HepG2 (cell line): Measurements from ENCODE around the gene GPR162. TPM values are rescaled to one million over a fixed set of nuclear protein-coding genes. Genes with fewer than 3 reads are reported as not detected.

Experiments
- ATAC-seq: fragments of 200-7000 bp; cut with Tn5 transposase; 3 replicates; pipeline ENCODE4 v1.9.1; 2020; ENCODE audit warnings: mild to moderate bottlenecking, moderate library complexity
- BruUV-seq: library from RNA; stranded (reverse); fragments of 400-500 nt; replicated peaks from 2 replicates; lab custom pipeline; 2021; lab: Mats Ljungman, UMichigan
- CTCF ChIA-PET: fragments of 300-600 bp; formaldehyde crosslinking; extraction: SDS; loops from one replicate; lab custom pipeline; 2021; ENCODE audit warnings: low total read pairs, inconsistent platforms, low intra/inter-chr PET ratio; lab: Yijun Ruan, JAX
- POLR2A ChIA-PET: fragments of 350-600 bp; sonication (Branson Sonifier 250); formaldehyde crosslinking; loops from one replicate; lab custom pipeline; 2020; ENCODE audit warnings: antibody characterized with exemption, inconsistent platforms; lab: Yijun Ruan, JAX
- DNase-seq: peaks from one replicate; pipeline ENCODE4 v3.0.0-alpha.2; 2015; ENCODE audit warnings: low spot score
- FAIRE-seq: peaks from 3 replicates; lab custom pipeline; 2011; peaks lifted over from hg19 to GRCh38; lab: Jason Lieb, UNC
- H2AFZ ChIP-seq: one replicate; pipeline ENCODE4 v1.6.1; 2011; ENCODE audit warnings: low read length, inconsistent platforms
- H3K27ac ChIP-seq: fragments of 300-600 bp; 3 replicates; pipeline ENCODE4 v1.8.0; 2011; ENCODE audit warnings: mixed run types, mild to moderate bottlenecking, mixed read lengths, low read length, inconsistent platforms; ENCODE audit not compliant: insufficient read depth; ENCODE audit errors: extremely low read length
- H3K27me3 ChIP-seq, 2 experiments: fragments of 200-600 bp in 1 of 2; 2 replicates in 1 of 2; 3 replicates in 1 of 2; pipeline versions ENCODE4 v1.6.0 to v1.8.0; 2011; ENCODE audit warnings: low read length in 2 of 2, mild to moderate bottlenecking in 2 of 2, moderate library complexity in 2 of 2, inconsistent platforms in 1 of 2; ENCODE audit not compliant: insufficient read depth in 2 of 2, control insufficient read depth in 1 of 2
- H3K36me3 ChIP-seq, 2 experiments: fragments of 200-600 bp in 1 of 2; replicated peaks in 1 of 2; 2 replicates in 1 of 2; 3 replicates in 1 of 2; pipeline versions ENCODE4 v1.5.1 to v1.8.0; 2011; ENCODE audit warnings: low read length in 2 of 2, inconsistent platforms in 1 of 2; ENCODE audit not compliant: insufficient read depth in 2 of 2, control insufficient read depth in 1 of 2
- H3K4me1 ChIP-seq: 2 replicates; pipeline ENCODE4 v1.5.1; 2012; ENCODE audit warnings: low read length, inconsistent platforms; ENCODE audit not compliant: insufficient read depth
- H3K4me2 ChIP-seq: 2 replicates; pipeline ENCODE4 v1.6.0; 2011; ENCODE audit warnings: low read depth, low read length, inconsistent platforms
- H3K4me3 ChIP-seq, 3 experiments: fragments of 200-600 bp in 1 of 3; sonication (generic), shearing (Covaris generic) in 1 of 3; replicated peaks in 1 of 3; 2 replicates each; pipeline ENCODE4 v1.5.1; 2011 to 2016; ENCODE audit warnings: low read length in 3 of 3, inconsistent platforms in 2 of 3, low read depth in 2 of 3, mild to moderate bottlenecking in 2 of 3, control low read depth in 1 of 3, mixed read lengths in 1 of 3; ENCODE audit not compliant: insufficient read depth in 1 of 3
- H3K79me2 ChIP-seq: one replicate; pipeline ENCODE4 v1.6.1; 2011; ENCODE audit warnings: low read length, inconsistent platforms; ENCODE audit not compliant: insufficient read depth
- H3K9ac ChIP-seq: 2 replicates; pipeline ENCODE4 v1.6.0; 2011; ENCODE audit warnings: mild to moderate bottlenecking, low read depth, low read length, inconsistent platforms; ENCODE audit not compliant: insufficient read depth
- H3K9me3 ChIP-seq: 2 replicates; pipeline ENCODE4 v1.5.1; 2012; ENCODE audit warnings: mild to moderate bottlenecking, low read length
- H4K20me1 ChIP-seq: 2 replicates; pipeline ENCODE4 v1.6.0; 2011; ENCODE audit warnings: inconsistent platforms, mild to moderate bottlenecking, low read length, moderate library complexity; ENCODE audit not compliant: insufficient read depth
- AGO2 ChIP-seq: fragments of 200-400 bp; formaldehyde crosslinking; optimal IDR thresholded peaks from 2 replicates; pipeline ENCODE3; 2017; ENCODE audit warnings: mild to moderate bottlenecking, low read depth, low read length, moderate library complexity
- ASH2L ChIP-seq: fragments of 300-600, 200-600 bp; sonication (generic); IDR thresholded peaks from 2 replicates; pipeline ENCODE4 v1.7.0; 2017; ENCODE audit warnings: low read depth, mild to moderate bottlenecking, moderate library complexity, mixed read lengths, low read length; ENCODE audit not compliant: insufficient read length
- GATA4 ChIP-seq: sonication (generic); IDR thresholded peaks from 2 replicates; pipeline ENCODE4 v1.6.1; 2016; ENCODE audit warnings: antibody characterized with exemption, low read depth, borderline replicate concordance
- HOXD1 ChIP-seq: sonication (generic); formaldehyde crosslinking; IDR thresholded peaks from 2 replicates; pipeline ENCODE4 v1.5.0; 2020; ENCODE audit warnings: missing genetic modification reagents
- SIX4 ChIP-seq: sonication (generic); formaldehyde crosslinking; IDR thresholded peaks from 2 replicates; pipeline ENCODE4 v1.4.0; 2020; ENCODE audit warnings: missing genetic modification reagents
- SOX13 ChIP-seq, 3 experiments: fragments of 450-650 bp in 1 of 3; sonication (generic) in 1 of 3; formaldehyde crosslinking in 1 of 3; IDR thresholded peaks in 2 of 3; conservative IDR thresholded peaks in 1 of 3; 2 replicates each; pipeline versions ENCODE4 v1.5.0 to v1.6.1; 2016 to 2020; ENCODE audit warnings: antibody characterized with exemption in 1 of 3, mild to moderate bottlenecking in 1 of 3, missing compliant biosample characterization in 1 of 3, missing genetic modification reagents in 1 of 3, moderate library complexity in 1 of 3
- SOX6 ChIP-seq, 2 experiments: fragments of 450-650 bp in 1 of 2; sonication (generic) in 1 of 2; formaldehyde crosslinking in 1 of 2; IDR thresholded peaks; 2 replicates each; pipeline versions ENCODE4 v1.4.0 to v1.6.1; 2017 to 2020; ENCODE audit warnings: antibody characterized with exemption in 1 of 2, mild to moderate bottlenecking in 1 of 2, missing genetic modification reagents in 1 of 2
- SRY ChIP-seq: sonication (generic); formaldehyde crosslinking; IDR thresholded peaks from 2 replicates; pipeline ENCODE4 v1.8.0; 2022; ENCODE audit warnings: mild to moderate bottlenecking, missing genetic modification reagents
- TGIF2 ChIP-seq: IDR thresholded peaks from 2 replicates; pipeline ENCODE4 v1.6.1; 2016; ENCODE audit warnings: control low read depth, missing compliant biosample characterization
- ZBTB7B ChIP-seq: sonication (generic); formaldehyde crosslinking; IDR thresholded peaks from 2 replicates; pipeline ENCODE4 v1.4.0; 2020; ENCODE audit warnings: missing genetic modification reagents
- ZNF724P ChIP-seq: sonication (generic); formaldehyde crosslinking; IDR thresholded peaks from 2 replicates; pipeline ENCODE4 v1.8.0; 2022; ENCODE audit warnings: missing genetic modification reagents, borderline replicate concordance
- ZNF776 ChIP-seq: sonication (generic); formaldehyde crosslinking; IDR thresholded peaks from 2 replicates; pipeline ENCODE4 v1.4.0; 2020; ENCODE audit warnings: mild to moderate bottlenecking, missing genetic modification reagents
- ZNF784 ChIP-seq: sonication (generic); formaldehyde crosslinking; IDR thresholded peaks from 2 replicates; pipeline ENCODE4 v1.5.1; 2020; ENCODE audit warnings: missing genetic modification reagents, mild to moderate bottlenecking, borderline replicate concordance
- WGBS: methylation state at CpG from one replicate; pipeline ENCODE4 v1.1.6; 2017; ENCODE audit warnings: low lambda C conversion rate; 5-methylcytosine and 5-hydroxymethylcytosine counted together
- in situ Hi-C: cut with HindIII; loops from 2 replicates; pipeline ENCODE4 v1.10.0; 2017; ENCODE audit warnings: low pct_unique_long_range_greater_than_20kb; ENCODE audit not compliant: extremely low pct_ligation_motif_present
- intact Hi-C: fragments of 100-400 bp; cut with micrococcal nuclease; formaldehyde crosslinking; loops from one replicate; pipeline ENCODE4 v1.10.0; 2022; ENCODE audit not compliant: unreplicated experiment
- polyA plus RNA-seq, 8 experiments: library from polyadenylated mRNA; depleted of rRNA in 3 of 8; stranded (reverse) in 7 of 8; unstranded in 1 of 8; fragments of >200 nt; fragmentation: Illumina TruSeq in 4 of 8; extraction: Trizol in 4 of 8; gene quantifications; 2 replicates each; pipeline versions ENCODE4 v1.2.1 to v1.2.3, GENCODE V29; 2011 to 2016; ENCODE audit warnings: low read depth in 4 of 8, missing spikeins in 1 of 8, mixed read lengths in 1 of 8; ENCODE audit not compliant: insufficient read depth in 1 of 8
- total RNA-seq, 5 experiments: library from RNA; depleted of rRNA; stranded (reverse); fragments of >200 nt; fragmentation: Illumina TruSeq; extraction: Trizol; gene quantifications; 2 replicates each; pipeline ENCODE4 v1.2.3, GENCODE V29; 2016; ENCODE audit warnings: low read depth in 1 of 5
- TF ChIP-seq, protein P1 (sequence below): sonication (generic); formaldehyde crosslinking; IDR thresholded peaks from 2 replicates; pipeline ENCODE4 v1.5.0; 2020; ENCODE audit warnings: mild to moderate bottlenecking, missing genetic modification reagents, borderline replicate concordance

GPR162 gene
- total and polyA plus RNA-seq, 2 of the 13 experiments (the other 11 are each of a cell fraction or from before 2014, with no cell fraction given): 0.08 TPM; not detected in 1

DNA sequence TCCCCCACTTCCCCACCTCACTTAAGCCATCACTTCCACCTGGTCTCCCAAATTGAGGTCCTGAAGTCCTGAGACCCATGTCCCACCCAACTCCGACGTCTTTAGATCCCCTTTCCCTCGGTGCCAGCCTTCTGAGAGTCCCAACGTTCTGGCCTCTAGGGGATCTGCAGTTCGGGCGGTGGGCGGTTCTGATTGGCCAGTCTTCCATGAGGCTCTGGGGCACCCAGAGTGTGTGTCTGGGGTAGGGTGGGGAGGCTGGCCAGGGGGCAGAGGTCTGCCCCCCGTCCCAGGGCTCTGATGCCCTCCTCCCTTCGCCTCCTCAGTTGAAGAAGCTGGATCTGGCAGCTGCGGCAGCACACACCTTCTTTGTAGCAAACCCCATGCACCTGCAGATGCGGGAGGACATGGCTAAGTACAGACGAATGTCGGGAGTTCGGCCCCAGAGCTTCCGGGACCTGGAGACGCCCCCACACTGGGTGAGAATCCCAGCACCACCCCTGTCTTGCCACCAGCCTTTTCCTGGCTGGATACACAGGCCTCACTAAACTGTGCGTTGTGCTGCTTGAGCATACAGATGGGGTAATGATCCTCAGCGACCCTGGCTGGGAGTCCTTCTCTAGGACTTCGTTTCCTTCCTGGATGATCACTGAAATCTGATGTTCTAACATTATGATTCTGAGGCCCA is 8.1 kb downstream of the GPR162 start:
- no peak overlapping the region for H2AFZ ChIP-seq
- POLR2A ChIA-PET: interaction anchor here (1.0 to 4.7 kb wide), 7 partner anchors 8 to 216 kb away, joined by 3 to 20 read pairs (median 8); partner anchors contain the start of genes CDCA3, COPS7A, GPR162 and MLF2
- intact Hi-C loops: loop anchor here (1.0 to 10.0 kb wide), 2 partner anchors 94 to 215 kb away; no protein-coding TSS in a partner anchor
- 0 out of 2 replicates have a peak, but pooled peaks have one; percentile 48 for TF ChIP-seq ZBTB7B (CRISPR knock-in tag)
- TF ChIP-seq ZNF724P (CRISPR knock-in tag): no peak
- 0 out of 2 replicates have a peak, but pooled peaks have one; percentile 17 for TF ChIP-seq SRY
- no peak for TF ChIP-seq SIX4 (CRISPR knock-in tag)
- no peak for TF ChIP-seq GATA4
- no peak for TF ChIP-seq TGIF2 (CRISPR knock-in tag)
- no peak for TF ChIP-seq ZNF784
- TF ChIP-seq ASH2L: no peak
- TF ChIP-seq HOXD1 (CRISPR knock-in tag): no peak
- TF ChIP-seq SOX13 (IDR thresholded peaks at IDR 0.05): no peak
- TF ChIP-seq SOX13 (CRISPR knock-in tag; conservative IDR thresholded peaks at IDR 0.05 in 1 of 2, IDR thresholded peaks at IDR 0.05 in 1 of 2): no peak
- TF ChIP-seq AGO2: no peak
- no peak for TF ChIP-seq ZNF776 (CRISPR knock-in tag)
- no peak for TF ChIP-seq SOX6 (IDR thresholded peaks at IDR 0.05)
- TF ChIP-seq SOX6 (CRISPR knock-in tag; IDR thresholded peaks at IDR 0.05): no peak
- TF ChIP-seq, protein P1, sequence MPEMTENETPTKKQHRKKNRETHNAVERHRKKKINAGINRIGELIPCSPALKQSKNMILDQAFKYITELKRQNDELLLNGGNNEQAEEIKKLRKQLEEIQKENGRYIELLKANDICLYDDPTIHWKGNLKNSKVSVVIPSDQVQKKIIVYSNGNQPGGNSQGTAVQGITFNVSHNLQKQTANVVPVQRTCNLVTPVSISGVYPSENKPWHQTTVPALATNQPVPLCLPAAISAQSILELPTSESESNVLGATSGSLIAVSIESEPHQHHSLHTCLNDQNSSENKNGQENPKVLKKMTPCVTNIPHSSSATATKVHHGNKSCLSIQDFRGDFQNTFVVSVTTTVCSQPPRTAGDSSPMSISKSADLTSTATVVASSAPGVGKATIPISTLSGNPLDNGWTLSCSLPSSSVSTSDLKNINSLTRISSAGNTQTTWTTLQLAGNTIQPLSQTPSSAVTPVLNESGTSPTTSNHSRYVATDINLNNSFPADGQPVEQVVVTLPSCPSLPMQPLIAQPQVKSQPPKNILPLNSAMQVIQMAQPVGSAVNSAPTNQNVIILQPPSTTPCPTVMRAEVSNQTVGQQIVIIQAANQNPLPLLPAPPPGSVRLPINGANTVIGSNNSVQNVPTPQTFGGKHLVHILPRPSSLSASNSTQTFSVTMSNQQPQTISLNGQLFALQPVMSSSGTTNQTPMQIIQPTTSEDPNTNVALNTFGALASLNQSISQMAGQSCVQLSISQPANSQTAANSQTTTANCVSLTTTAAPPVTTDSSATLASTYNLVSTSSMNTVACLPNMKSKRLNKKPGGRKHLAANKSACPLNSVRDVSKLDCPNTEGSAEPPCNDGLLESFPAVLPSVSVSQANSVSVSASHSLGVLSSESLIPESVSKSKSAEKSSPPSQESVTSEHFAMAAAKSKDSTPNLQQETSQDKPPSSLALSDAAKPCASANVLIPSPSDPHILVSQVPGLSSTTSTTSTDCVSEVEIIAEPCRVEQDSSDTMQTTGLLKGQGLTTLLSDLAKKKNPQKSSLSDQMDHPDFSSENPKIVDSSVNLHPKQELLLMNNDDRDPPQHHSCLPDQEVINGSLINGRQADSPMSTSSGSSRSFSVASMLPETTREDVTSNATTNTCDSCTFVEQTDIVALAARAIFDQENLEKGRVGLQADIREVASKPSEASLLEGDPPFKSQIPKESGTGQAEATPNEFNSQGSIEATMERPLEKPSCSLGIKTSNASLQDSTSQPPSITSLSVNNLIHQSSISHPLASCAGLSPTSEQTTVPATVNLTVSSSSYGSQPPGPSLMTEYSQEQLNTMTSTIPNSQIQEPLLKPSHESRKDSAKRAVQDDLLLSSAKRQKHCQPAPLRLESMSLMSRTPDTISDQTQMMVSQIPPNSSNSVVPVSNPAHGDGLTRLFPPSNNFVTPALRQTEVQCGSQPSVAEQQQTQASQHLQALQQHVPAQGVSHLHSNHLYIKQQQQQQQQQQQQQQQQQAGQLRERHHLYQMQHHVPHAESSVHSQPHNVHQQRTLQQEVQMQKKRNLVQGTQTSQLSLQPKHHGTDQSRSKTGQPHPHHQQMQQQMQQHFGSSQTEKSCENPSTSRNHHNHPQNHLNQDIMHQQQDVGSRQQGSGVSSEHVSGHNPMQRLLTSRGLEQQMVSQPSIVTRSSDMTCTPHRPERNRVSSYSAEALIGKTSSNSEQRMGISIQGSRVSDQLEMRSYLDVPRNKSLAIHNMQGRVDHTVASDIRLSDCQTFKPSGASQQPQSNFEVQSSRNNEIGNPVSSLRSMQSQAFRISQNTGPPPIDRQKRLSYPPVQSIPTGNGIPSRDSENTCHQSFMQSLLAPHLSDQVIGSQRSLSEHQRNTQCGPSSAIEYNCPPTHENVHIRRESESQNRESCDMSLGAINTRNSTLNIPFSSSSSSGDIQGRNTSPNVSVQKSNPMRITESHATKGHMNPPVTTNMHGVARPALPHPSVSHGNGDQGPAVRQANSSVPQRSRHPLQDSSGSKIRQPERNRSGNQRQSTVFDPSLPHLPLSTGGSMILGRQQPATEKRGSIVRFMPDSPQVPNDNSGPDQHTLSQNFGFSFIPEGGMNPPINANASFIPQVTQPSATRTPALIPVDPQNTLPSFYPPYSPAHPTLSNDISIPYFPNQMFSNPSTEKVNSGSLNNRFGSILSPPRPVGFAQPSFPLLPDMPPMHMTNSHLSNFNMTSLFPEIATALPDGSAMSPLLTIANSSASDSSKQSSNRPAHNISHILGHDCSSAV (CRISPR knock-in tag): no peak

More for the DNA sequence above, 8.1 kb downstream of the GPR162 start:
- Histone ChIP-seq H3K9me3 (no peaks in the 10 kb centered on the region), H3K4me2 (peak overlapping the region; percentile 85), H3K79me2 (peaks cover 16% of the 10 kb centered on the region), H3K27ac (peak overlapping the region; percentile 86), H3K4me1 (peaks cover 24% of the 10 kb centered on the region), H3K9ac (peak overlapping the region; percentile 97), H3K4me3 (peak overlapping the region; percentile 82 to 100 (median 86)), H3K27me3 (no peaks in the 10 kb centered on the region), H4K20me1 (no peaks in the 10 kb centered on the region), H3K36me3 (peaks cover 14 to 25% of the 10 kb centered on the region in 2 experiments; a peak in 4 of 5 replicates)
- peak; percentile 66 for DNase-seq
- BruUV-seq: TSS peak; percentile 44
- FAIRE-seq: peak; percentile 30
- WGBS: 29% methylated on average over 10 of the region's 19 CpGs
- CTCF ChIA-PET: no interaction called here
- in situ Hi-C loops: loop anchor here (5.0 kb wide), 1 partner anchor 77 kb away; the partner anchor contains the start of gene MLF2
- peak; percentile 64 for ATAC-seq
